ENCODE results near the gene STK10. TPM values are rescaled to one million over a fixed set of nuclear protein-coding genes. Genes with fewer than 3 reads are reported as not detected.

The STK10 gene
- total RNA-seq, 2 experiments from 2014 or later, result 211 to 229 TPM

GRCh38 chr5:172086194-172086975, 101.6 kb downstream of the STK10 start:
- Histone ChIP-seq H3K36me3 (ENCODE audit: insufficient read depth, low read length) (peaks cover 75% of the 10 kb centered on the region), H3K27me3 (ENCODE audit: control insufficient read depth in 1 of 2, insufficient read depth in 2 of 2, low read length in 2 of 2) (no peaks in the 10 kb centered on the region), H3K4me1 (ENCODE audit: insufficient read depth, low read length) (no peaks in the 10 kb centered on the region), H3K9me3 (ENCODE audit: control insufficient read depth in 1 of 2, insufficient read depth in 1 of 2, low read length in 2 of 2) (no peaks in the 10 kb centered on the region), H3K27ac (ENCODE audit: low read depth in 1 of 2, low read length in 2 of 2) (peak overlapping the region in 1 of 2 donors; percentile 7), H3K4me3 (ENCODE audit: low read length) (no peak overlapping the region)
- ATAC-seq (ENCODE audit: poor library complexity) (no peak), DNase-seq (no peak)
- Mint-ChIP-seq H3K9me3 (no peaks in the 10 kb centered on the region), H3K27me3 (no peaks in the 10 kb centered on the region), H3K4me3 (no peak overlapping the region), H3K27ac (peak overlapping the region; percentile 20), H3K36me3 (ENCODE audit: low read depth) (peaks cover 53% of the 10 kb centered on the region), H3K4me1 (ENCODE audit: low read depth) (no peaks in the 10 kb centered on the region)
- intact Hi-C loops (cut with DNase I, micrococcal nuclease), result no loop called here
- CTCF ChIA-PET, result no interaction called here
- no peak for TF ChIP-seq CTCF (IDR thresholded peaks at IDR 0.05)
- POLR2A ChIA-PET, result no interaction called here

- Histone ChIP-seq H3K27ac (ENCODE audit: low read depth in 1 of 2, low read length in 2 of 2) (no peak overlapping the region), H3K4me3 (ENCODE audit: low read length) (no peak overlapping the region), H3K4me1 (ENCODE audit: insufficient read depth, low read length) (no peaks in the 10 kb centered on the region), H3K36me3 (ENCODE audit: insufficient read depth, low read length) (peaks cover 75% of the 10 kb centered on the region), H3K27me3 (ENCODE audit: control insufficient read depth in 1 of 2, insufficient read depth in 2 of 2, low read length in 2 of 2) (no peaks in the 10 kb centered on the region), H3K9me3 (ENCODE audit: control insufficient read depth in 1 of 2, insufficient read depth in 1 of 2, low read length in 2 of 2) (no peaks in the 10 kb centered on the region)
- DNase-seq, result no peak
- H3K27me3 Mint-ChIP-seq, result no peaks in the 10 kb centered on the region
- H3K4me3 Mint-ChIP-seq, result no peak overlapping the region
- no peaks in the 10 kb centered on the region for H3K9me3 Mint-ChIP-seq
- intact Hi-C loops (cut with DNase I, micrococcal nuclease), result no loop called here
- ChIA-PET POLR2A (no interaction called here), CTCF (no interaction called here)
- H3K27ac Mint-ChIP-seq, result peak overlapping the region; percentile 20
- H3K4me1 Mint-ChIP-seq (ENCODE audit: low read depth), result peaks cover 1% of the 10 kb centered on the region
- no peak for ATAC-seq (ENCODE audit: poor library complexity)
- H3K36me3 Mint-ChIP-seq (ENCODE audit: low read depth), result peaks cover 51% of the 10 kb centered on the region
- no peak for TF ChIP-seq CTCF (IDR thresholded peaks at IDR 0.05)
These were observed 102.3 kb downstream of the STK10 start for GRCh38 chr5:172085738-172086137.

- peaks cover 17% of the 10 kb centered on the region for H3K4me1 ChIP-seq (ENCODE audit: insufficient read depth, low read length)
- H3K36me3 ChIP-seq (ENCODE audit: insufficient read depth, low read length), result peaks cover 83% of the 10 kb centered on the region
- no peaks in the 10 kb centered on the region for H3K27me3 Mint-ChIP-seq
- peaks cover 18% of the 10 kb centered on the region for H3K4me1 Mint-ChIP-seq (ENCODE audit: low read depth)
- H3K4me3 Mint-ChIP-seq, result no peak overlapping the region
- peak overlapping the region; percentile 75 for H3K27ac Mint-ChIP-seq
- no peak for TF ChIP-seq CTCF (IDR thresholded peaks at IDR 0.05)
- ChIA-PET CTCF (no interaction called here), POLR2A (interaction anchor here (1.1 to 1.2 kb wide), 2 partner anchors 12 to 92 kb away, joined by 3 read pairs; no protein-coding TSS in a partner anchor)
- H3K36me3 Mint-ChIP-seq (ENCODE audit: low read depth), result peaks cover 59% of the 10 kb centered on the region
- H3K4me3 ChIP-seq (ENCODE audit: low read length), result no peak overlapping the region
- no peaks in the 10 kb centered on the region for H3K27me3 ChIP-seq (ENCODE audit: control insufficient read depth in 1 of 2, insufficient read depth in 2 of 2, low read length in 2 of 2)
- H3K9me3 Mint-ChIP-seq, result no peaks in the 10 kb centered on the region
- intact Hi-C loops (cut with DNase I, micrococcal nuclease), result no loop called here
- no peaks in the 10 kb centered on the region for H3K9me3 ChIP-seq (ENCODE audit: control insufficient read depth in 1 of 2, insufficient read depth in 1 of 2, low read length in 2 of 2)
- no peak for ATAC-seq (ENCODE audit: poor library complexity)
- no peak overlapping the region for H3K27ac ChIP-seq (ENCODE audit: low read depth in 1 of 2, low read length in 2 of 2)
- no peak for DNase-seq
These were observed 105.8 kb downstream of the STK10 start for GRCh38 chr5:172082180-172082579.
